Endothelial cell of umbilical vein (primary cell): ENCODE data around the gene CACNG4. TPM values are rescaled to one million over a fixed set of nuclear protein-coding genes. Genes with fewer than 3 reads are reported as not detected.

Experiments used
- BruUV-seq: library from RNA; stranded (reverse); fragments of 400-500 nt; replicated peaks from 2 replicates; lab custom pipeline; 2021; lab: Mats Ljungman, UMichigan
- CTCF ChIA-PET: fragments of 300-600, 350-600 bp; sonication (Branson Sonifier 250); formaldehyde crosslinking; loops from one replicate; lab custom pipeline; 2021; ENCODE audit warnings: antibody characterized with exemption, inconsistent platforms; lab: Charles Lee
- POLR2A ChIA-PET: fragments of 300-600, 350-600 bp; sonication (Branson Sonifier 250); formaldehyde crosslinking; loops from one replicate; lab custom pipeline; 2021; ENCODE audit warnings: antibody characterized with exemption, inconsistent platforms; lab: Charles Lee
- DNase-seq: peaks from one replicate; pipeline ENCODE4 v3.0.0-alpha.2; 2011; ENCODE audit warnings: low read depth, low spot score
- FAIRE-seq: peaks from 2 replicates; lab custom pipeline; 2011; peaks lifted over from hg19 to GRCh38; lab: Jason Lieb, UNC
- H2AFZ ChIP-seq: 2 replicates; pipeline ENCODE4 v1.6.0; 2012; ENCODE audit warnings: low read depth, low read length, control low read depth, inconsistent platforms
- H3K27ac ChIP-seq: 2 replicates; pipeline ENCODE4 v1.5.1; 2011; ENCODE audit warnings: low read depth, mild to moderate bottlenecking, control low read depth, low read length, moderate library complexity; ENCODE audit not compliant: insufficient read depth
- H3K27me3 ChIP-seq, 2 experiments: 2 replicates each; pipeline versions ENCODE4 v1.6.0 to v1.6.1; 2011; ENCODE audit warnings: low read length in 2 of 2, mixed read lengths in 1 of 2; ENCODE audit not compliant: control insufficient read depth in 2 of 2, insufficient read depth in 2 of 2
- H3K36me3 ChIP-seq, 2 experiments: 2 replicates in 1 of 2; 3 replicates in 1 of 2; pipeline ENCODE4 v1.5.1; 2011; ENCODE audit warnings: low read length in 2 of 2, mild to moderate bottlenecking in 1 of 2, moderate library complexity in 1 of 2; ENCODE audit not compliant: control insufficient read depth in 2 of 2, insufficient read depth in 2 of 2; ENCODE audit errors: extremely low read depth in 1 of 2
- H3K4me1 ChIP-seq: 3 replicates; pipeline ENCODE4 v1.5.1; 2011; ENCODE audit warnings: mild to moderate bottlenecking, low read length; ENCODE audit not compliant: control insufficient read depth, insufficient read depth; ENCODE audit errors: extremely low read depth
- H3K4me2 ChIP-seq: 2 replicates; pipeline ENCODE4 v1.6.1; 2011; ENCODE audit warnings: low read length, control low read depth, mixed read lengths; ENCODE audit not compliant: insufficient read depth
- H3K4me3 ChIP-seq, 3 experiments: fragments of 200-600 bp in 1 of 3; sonication (generic), shearing (Covaris generic) in 1 of 3; replicated peaks in 1 of 3; 2 replicates each; pipeline ENCODE4 v1.5.1; 2011 to 2016; ENCODE audit warnings: control low read depth in 3 of 3, low read length in 3 of 3, mild to moderate bottlenecking in 2 of 3, inconsistent platforms in 1 of 3, low read depth in 1 of 3, moderate library complexity in 1 of 3; ENCODE audit not compliant: insufficient read depth in 1 of 3
- H3K79me2 ChIP-seq: 2 replicates; pipeline ENCODE4 v1.6.0; 2012; ENCODE audit warnings: low read length, inconsistent platforms; ENCODE audit not compliant: control insufficient read depth, insufficient read depth
- H3K9ac ChIP-seq: replicated peaks from 2 replicates; pipeline ENCODE3; 2011; ENCODE audit warnings: low read length, control low read depth; ENCODE audit not compliant: insufficient read depth; ENCODE audit errors: extremely low read depth
- H3K9me1 ChIP-seq: replicated peaks from 3 replicates; pipeline ENCODE4 v1.6.0; 2011; ENCODE audit warnings: mild to moderate bottlenecking, low read length; ENCODE audit not compliant: control insufficient read depth, insufficient read depth; ENCODE audit errors: extremely low read depth
- H3K9me3 ChIP-seq: replicated peaks from 2 replicates; pipeline ENCODE4 v1.5.1; 2012; ENCODE audit warnings: low read length, inconsistent platforms; ENCODE audit not compliant: control insufficient read depth, insufficient read depth
- H4K20me1 ChIP-seq: replicated peaks from 2 replicates; pipeline ENCODE3; 2011; ENCODE audit warnings: mild to moderate bottlenecking, low read length; ENCODE audit not compliant: control insufficient read depth, insufficient read depth; ENCODE audit errors: extremely low read depth
- CTCF ChIP-seq, 2 donors: IDR thresholded peaks; 1 replicate in 1 of 2; 2 replicates in 1 of 2; pipeline ENCODE4 v1.5.1; 2011; ENCODE audit warnings: low read length in 2 of 2, mild to moderate bottlenecking in 2 of 2, moderate library complexity in 2 of 2, control low read depth in 1 of 2, inconsistent platforms in 1 of 2, low read depth in 1 of 2; ENCODE audit not compliant: insufficient read depth in 1 of 2; ENCODE audit errors: extremely low read depth in 1 of 2
- EZH2 ChIP-seq: IDR thresholded peaks from 2 replicates; pipeline ENCODE4 v1.6.1; 2012; ENCODE audit warnings: borderline replicate concordance, low read depth, mild to moderate bottlenecking, moderate library complexity, low read length, inconsistent platforms; ENCODE audit not compliant: severe bottlenecking
- FOS ChIP-seq: IDR thresholded peaks from 2 replicates; pipeline ENCODE4 v1.6.1; 2011; ENCODE audit warnings: mild to moderate bottlenecking, low read length, moderate library complexity, borderline replicate concordance; ENCODE audit not compliant: insufficient read depth
- GATA2 ChIP-seq: IDR thresholded peaks from 2 replicates; pipeline ENCODE4 v1.7.0; 2011; ENCODE audit warnings: low read depth, mild to moderate bottlenecking, moderate library complexity, mixed read lengths, low read length; ENCODE audit not compliant: insufficient read length, insufficient read depth
- JUN ChIP-seq: IDR thresholded peaks from 2 replicates; pipeline ENCODE4 v1.6.1; 2011; ENCODE audit warnings: borderline replicate concordance, low read depth; ENCODE audit not compliant: insufficient read length, insufficient read depth
- MAX ChIP-seq: IDR thresholded peaks from 2 replicates; pipeline ENCODE4 v1.6.1; 2011; ENCODE audit not compliant: insufficient read depth, insufficient read length
- MYC ChIP-seq: IDR thresholded peaks from one replicate; pipeline ENCODE4 v1.6.1; 2011; ENCODE audit warnings: mild to moderate bottlenecking, low read depth, low read length
- POLR2A ChIP-seq: IDR thresholded peaks from 2 replicates; pipeline ENCODE4 v1.6.1; 2012; ENCODE audit warnings: low read depth, mild to moderate bottlenecking, control low read depth, low read length
- POLR2AphosphoS5 ChIP-seq: IDR thresholded peaks from 2 replicates; pipeline ENCODE4 v1.6.1; 2012; ENCODE audit warnings: low read depth, mild to moderate bottlenecking, control low read depth, low read length, moderate library complexity; ENCODE audit not compliant: insufficient read depth
- dilution Hi-C: fragments of 300-500 bp; cut with MboI; formaldehyde crosslinking; loops from one replicate; pipeline ENCODE4 v1.15.0; 2019; ENCODE audit warnings: low sequenced_read_pairs; ENCODE audit not compliant: extremely low pct_ligation_motif_present
- intact Hi-C: fragments of 100-400 bp; cut with micrococcal nuclease; formaldehyde crosslinking; loops from one replicate; pipeline ENCODE4 v1.10.0; 2022
- polyA plus RNA-seq, 4 experiments: library from polyadenylated mRNA; depleted of rRNA in 3 of 4; stranded (reverse) in 3 of 4; unstranded in 1 of 4; fragments of >200 nt; gene quantifications; 2 replicates each; pipeline versions ENCODE4 v1.2.1 to v1.2.3, GENCODE V29; 2011 to 2012; ENCODE audit warnings: missing spikeins in 1 of 4
- total RNA-seq: library from RNA; stranded (reverse); gene quantifications from 2 replicates; pipeline ENCODE4 v1.2.3, GENCODE V29; 2021

Gene CACNG4
- total and polyA plus RNA-seq, 2 donors (not counting 3 experiments of a cell fraction or from before 2014, with no cell fraction given): not detected

- FAIRE-seq (no peak), DNase-seq (no peak)
- ChIA-PET CTCF (no interaction called here), POLR2A (no interaction called here)
- no peak overlapping the region for H3K9ac ChIP-seq
- no peak overlapping the region for H3K4me3 ChIP-seq
- dilution Hi-C loops (no loop called here), intact Hi-C loops (no loop called here)
- no peak overlapping the region for H2AFZ ChIP-seq
- BruUV-seq: no TSS peak
- H3K9me3 ChIP-seq: no peaks in the 10 kb centered on the region
- H4K20me1 ChIP-seq: no peaks in the 10 kb centered on the region
- no peak overlapping the region for H3K4me2 ChIP-seq
- H3K36me3 ChIP-seq: no peaks in the 10 kb centered on the region
- no peaks in the 10 kb centered on the region for H3K4me1 ChIP-seq
- no peaks in the 10 kb centered on the region for H3K9me1 ChIP-seq
- TF ChIP-seq POLR2AphosphoS5 (no peak), FOS (no peak), EZH2 (no peak), CTCF (IDR thresholded peaks at IDR 0.05; ENCODE audit: extremely low read depth in 1 of 2, insufficient read depth in 1 of 2, low read depth in 1 of 2, low read length in 2 of 2) (no peak), MYC (no peak), GATA2 (no peak), MAX (no peak), JUN (no peak), POLR2A (no peak)
- H3K79me2 ChIP-seq: no peaks in the 10 kb centered on the region
- H3K27me3 ChIP-seq: no peaks in the 10 kb centered on the region
- H3K27ac ChIP-seq: no peak overlapping the region
Observed at GRCh38 chr17:67015001-67015400, 50.5 kb downstream of the CACNG4 start.
